HepG2 (cell line): ENCODE data around the gene ZNF559. TPM values are rescaled to one million over a fixed set of nuclear protein-coding genes. Genes with fewer than 3 reads are reported as not detected.

Experiments used
- ARID4A ChIP-seq: sonication (generic); formaldehyde crosslinking; IDR thresholded peaks from 2 replicates; pipeline ENCODE4 v1.5.0; 2020; ENCODE audit warnings: mild to moderate bottlenecking, missing genetic modification reagents, borderline replicate concordance
- CHD4 ChIP-seq: fragments of 200-600 bp; sonication (generic); IDR thresholded peaks from 2 replicates; pipeline ENCODE4 v1.7.0; 2017; ENCODE audit warnings: mild to moderate bottlenecking, low read length, borderline replicate concordance
- ESRRA ChIP-seq: sonication (generic); formaldehyde crosslinking; IDR thresholded peaks from 2 replicates; pipeline ENCODE4 v1.5.1; 2020; ENCODE audit warnings: mild to moderate bottlenecking, low read depth, missing genetic modification reagents
- KIAA2018 ChIP-seq: sonication (generic); formaldehyde crosslinking; IDR thresholded peaks from 2 replicates; pipeline ENCODE4 v1.5.0; 2020; ENCODE audit warnings: mild to moderate bottlenecking, missing genetic modification reagents, borderline replicate concordance
- LBX2 ChIP-seq: sonication (generic); formaldehyde crosslinking; IDR thresholded peaks from 2 replicates; pipeline ENCODE4 v1.5.0; 2020; ENCODE audit warnings: missing genetic modification reagents, mild to moderate bottlenecking, borderline replicate concordance
- PHF8 ChIP-seq: sonication (generic); formaldehyde crosslinking; IDR thresholded peaks from 2 replicates; pipeline ENCODE4 v1.5.0; 2020; ENCODE audit warnings: missing genetic modification reagents
- SP1 ChIP-seq, 2 experiments: fragments of 450-650 bp in 1 of 2; sonication (generic) in 1 of 2; formaldehyde crosslinking in 1 of 2; IDR thresholded peaks; 2 replicates each; pipeline versions ENCODE4 v1.4.0 to v1.6.1; 2016 to 2020; ENCODE audit warnings: missing genetic modification reagents in 1 of 2
- TBL1XR1 ChIP-seq: fragments of 150-350 bp; IDR thresholded peaks from 2 replicates; pipeline ENCODE4 v1.6.1; 2014; ENCODE audit warnings: borderline replicate concordance, low read length; ENCODE audit not compliant: partially characterized antibody
- THAP8 ChIP-seq: sonication (generic); formaldehyde crosslinking; IDR thresholded peaks from 2 replicates; pipeline ENCODE4 v1.5.1; 2020; ENCODE audit warnings: missing genetic modification reagents, mild to moderate bottlenecking, borderline replicate concordance
- THRA ChIP-seq: sonication (generic); formaldehyde crosslinking; IDR thresholded peaks from 2 replicates; pipeline ENCODE4 v1.4.0; 2020; ENCODE audit warnings: missing genetic modification reagents, borderline replicate concordance
- TRIM24 ChIP-seq: sonication (generic); formaldehyde crosslinking; IDR thresholded peaks from 2 replicates; pipeline ENCODE4 v1.8.0; 2022; ENCODE audit warnings: mild to moderate bottlenecking, missing genetic modification reagents
- ZNF205 ChIP-seq: IDR thresholded peaks from 2 replicates; pipeline ENCODE4 v1.6.1; 2018; ENCODE audit warnings: missing biosample characterization, missing genetic modification reagents
- polyA plus RNA-seq, 8 experiments: library from polyadenylated mRNA; depleted of rRNA in 3 of 8; stranded (reverse) in 7 of 8; unstranded in 1 of 8; fragments of >200 nt; fragmentation: Illumina TruSeq in 4 of 8; extraction: Trizol in 4 of 8; gene quantifications; 2 replicates each; pipeline versions ENCODE4 v1.2.1 to v1.2.3, GENCODE V29; 2011 to 2016; ENCODE audit warnings: low read depth in 4 of 8, missing spikeins in 1 of 8, mixed read lengths in 1 of 8; ENCODE audit not compliant: insufficient read depth in 1 of 8
- total RNA-seq, 5 experiments: library from RNA; depleted of rRNA; stranded (reverse); fragments of >200 nt; fragmentation: Illumina TruSeq; extraction: Trizol; gene quantifications; 2 replicates each; pipeline ENCODE4 v1.2.3, GENCODE V29; 2016; ENCODE audit warnings: low read depth in 1 of 5

ZNF559 gene
- total and polyA plus RNA-seq, 2 of the 13 experiments (the other 11 are each of a cell fraction or from before 2014, with no cell fraction given): 6.3 to 9.8 TPM

- TF ChIP-seq KIAA2018 (no peak), LBX2 (CRISPR knock-in tag) (no peak), THRA (CRISPR knock-in tag) (no peak), TBL1XR1 (no peak), ZNF205 (CRISPR knock-in tag) (no peak), SP1 (IDR thresholded peaks at IDR 0.05) (no peak), SP1 (CRISPR knock-in tag; IDR thresholded peaks at IDR 0.05) (no peak), THAP8 (CRISPR knock-in tag) (no peak), ARID4A (CRISPR knock-in tag) (peak; percentile 40; the same call in 1 of the 2 replicates), TRIM24 (CRISPR knock-in tag) (no peak), PHF8 (peak; percentile 69), CHD4 (no peak), ESRRA (no peak)
Observed at GRCh38 chr19:9309139-9309973, 14.6 kb upstream of the ZNF559 start, which contains the start of gene ZNF699 (continued).
